Esophagus squamous epithelium (tissue), 4 donors: ENCODE measurements around the gene CCL17.

Experiments
- POLR2A ChIP-seq, 4 donors: fragments of 450-650 bp; IDR thresholded peaks; one replicate each; pipeline ENCODE4 v1.6.1; 2017; ENCODE audit warnings: antibody characterized with exemption in 4 of 4, mild to moderate bottlenecking in 4 of 4, moderate library complexity in 3 of 4
- TF ChIP-seq, protein P1 (sequence below), 6 experiments: fragments of 450-650 bp in 4 of 6; fragments of 200-600 bp in 2 of 6; sonication (generic) in 2 of 6; IDR thresholded peaks; one replicate each; pipeline ENCODE4 v1.5.1; 2016 to 2019; ENCODE audit warnings: antibody characterized with exemption in 6 of 6, mild to moderate bottlenecking in 4 of 6, moderate library complexity in 4 of 6

GRCh38 chr16:57401943-57402640, 2.5 kb upstream of the CCL17 start:
- TF ChIP-seq, protein P1, sequence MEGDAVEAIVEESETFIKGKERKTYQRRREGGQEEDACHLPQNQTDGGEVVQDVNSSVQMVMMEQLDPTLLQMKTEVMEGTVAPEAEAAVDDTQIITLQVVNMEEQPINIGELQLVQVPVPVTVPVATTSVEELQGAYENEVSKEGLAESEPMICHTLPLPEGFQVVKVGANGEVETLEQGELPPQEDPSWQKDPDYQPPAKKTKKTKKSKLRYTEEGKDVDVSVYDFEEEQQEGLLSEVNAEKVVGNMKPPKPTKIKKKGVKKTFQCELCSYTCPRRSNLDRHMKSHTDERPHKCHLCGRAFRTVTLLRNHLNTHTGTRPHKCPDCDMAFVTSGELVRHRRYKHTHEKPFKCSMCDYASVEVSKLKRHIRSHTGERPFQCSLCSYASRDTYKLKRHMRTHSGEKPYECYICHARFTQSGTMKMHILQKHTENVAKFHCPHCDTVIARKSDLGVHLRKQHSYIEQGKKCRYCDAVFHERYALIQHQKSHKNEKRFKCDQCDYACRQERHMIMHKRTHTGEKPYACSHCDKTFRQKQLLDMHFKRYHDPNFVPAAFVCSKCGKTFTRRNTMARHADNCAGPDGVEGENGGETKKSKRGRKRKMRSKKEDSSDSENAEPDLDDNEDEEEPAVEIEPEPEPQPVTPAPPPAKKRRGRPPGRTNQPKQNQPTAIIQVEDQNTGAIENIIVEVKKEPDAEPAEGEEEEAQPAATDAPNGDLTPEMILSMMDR (IDR thresholded peaks at IDR 0.05) = no peak
- no peak for TF ChIP-seq POLR2A (IDR thresholded peaks at IDR 0.05)
